Measurements from ENCODE around the gene SSPN.

DNA sequence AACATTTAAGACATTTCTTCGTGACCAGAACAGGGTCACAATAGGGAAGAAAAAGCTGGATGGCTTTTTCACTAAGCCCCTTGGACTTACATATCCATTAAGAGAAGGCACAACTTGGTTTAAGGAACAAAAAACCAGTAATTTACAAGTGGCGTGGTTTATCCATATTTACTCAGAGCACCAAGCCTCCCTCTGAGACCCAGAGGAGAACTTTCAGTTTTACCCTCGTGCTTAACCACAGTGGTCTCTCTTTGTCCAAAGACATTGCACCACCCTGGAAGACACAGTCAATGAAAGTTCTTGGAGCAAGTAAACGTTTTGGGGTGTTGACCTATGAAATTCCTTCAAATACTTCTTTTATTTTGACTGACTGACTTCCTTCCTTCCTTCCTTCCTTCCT is 52.5 kb downstream of the SSPN start:
- TF ChIP-seq, protein P1, sequence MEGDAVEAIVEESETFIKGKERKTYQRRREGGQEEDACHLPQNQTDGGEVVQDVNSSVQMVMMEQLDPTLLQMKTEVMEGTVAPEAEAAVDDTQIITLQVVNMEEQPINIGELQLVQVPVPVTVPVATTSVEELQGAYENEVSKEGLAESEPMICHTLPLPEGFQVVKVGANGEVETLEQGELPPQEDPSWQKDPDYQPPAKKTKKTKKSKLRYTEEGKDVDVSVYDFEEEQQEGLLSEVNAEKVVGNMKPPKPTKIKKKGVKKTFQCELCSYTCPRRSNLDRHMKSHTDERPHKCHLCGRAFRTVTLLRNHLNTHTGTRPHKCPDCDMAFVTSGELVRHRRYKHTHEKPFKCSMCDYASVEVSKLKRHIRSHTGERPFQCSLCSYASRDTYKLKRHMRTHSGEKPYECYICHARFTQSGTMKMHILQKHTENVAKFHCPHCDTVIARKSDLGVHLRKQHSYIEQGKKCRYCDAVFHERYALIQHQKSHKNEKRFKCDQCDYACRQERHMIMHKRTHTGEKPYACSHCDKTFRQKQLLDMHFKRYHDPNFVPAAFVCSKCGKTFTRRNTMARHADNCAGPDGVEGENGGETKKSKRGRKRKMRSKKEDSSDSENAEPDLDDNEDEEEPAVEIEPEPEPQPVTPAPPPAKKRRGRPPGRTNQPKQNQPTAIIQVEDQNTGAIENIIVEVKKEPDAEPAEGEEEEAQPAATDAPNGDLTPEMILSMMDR (IDR thresholded peaks at IDR 0.05), result no peak
- TF ChIP-seq ZFX (IDR thresholded peaks at IDR 0.05; ENCODE audit: borderline replicate concordance), result no peak

Data from 22Rv1 (cell line).